Esophagus muscularis mucosa (tissue), 4 donors: ENCODE results near the gene BEST1.
"Not testable (repeated sequence)": the region's sequence is repeated elsewhere in the genome, so short reads cannot be mapped to it uniquely, and the experiment has no call there.

Experiments used
- CTCF ChIP-seq, 3 experiments: fragments of 200-600 bp in 2 of 3; fragments of 450-650 bp in 1 of 3; sonication (generic) in 2 of 3; IDR thresholded peaks; one replicate each; pipeline ENCODE4 v1.5.1; 2017 to 2019; ENCODE audit warnings: antibody characterized with exemption in 3 of 3, mild to moderate bottlenecking in 2 of 3, moderate library complexity in 1 of 3
- EP300 ChIP-seq: sonication (generic); formaldehyde crosslinking; IDR thresholded peaks from one replicate; pipeline ENCODE4 v1.6.1; 2017; ENCODE audit warnings: antibody characterized with exemption
- POLR2A ChIP-seq: fragments of 450-650 bp; IDR thresholded peaks from one replicate; pipeline ENCODE4 v1.6.1; 2017; ENCODE audit warnings: antibody characterized with exemption, moderate library complexity, mild to moderate bottlenecking, low read depth
- POLR2AphosphoS5 ChIP-seq, 2 donors: sonication (generic); formaldehyde crosslinking; IDR thresholded peaks; one replicate each; pipeline ENCODE4 v1.6.1; 2017; ENCODE audit warnings: antibody characterized with exemption in 2 of 2

GRCh38 chr11:62002283-62002682 lies 52.1 kb downstream of the BEST1 start:
- not testable (repeated sequence) for TF ChIP-seq CTCF (IDR thresholded peaks at IDR 0.05); EP300; POLR2A; POLR2AphosphoS5 (IDR thresholded peaks at IDR 0.05)
